Epithelial cell of esophagus (primary cell): Measurements from ENCODE around the gene GPSM3.
"Not testable (repeated sequence)": the region's sequence is repeated elsewhere in the genome, so short reads cannot be mapped to it uniquely, and the experiment has no call there.

Experiments used
- DNase-seq: peaks from one replicate; pipeline ENCODE4 v3.0.0; 2010; ENCODE audit warnings: low read depth
- H3K4me3 ChIP-seq: 2 replicates; pipeline ENCODE4 v1.5.1; 2011; ENCODE audit warnings: mild to moderate bottlenecking, low read length, control low read depth
- CTCF ChIP-seq: IDR thresholded peaks from 2 replicates; pipeline ENCODE4 v1.5.1; 2011; ENCODE audit warnings: low read depth, mild to moderate bottlenecking, low read length, control low read depth, inconsistent platforms; ENCODE audit not compliant: insufficient read depth; ENCODE audit errors: missing control alignments

GPSM3 gene

GRCh38 chr6:32215617-32216016 lies 23.2 kb upstream of the GPSM3 start:
- TF ChIP-seq CTCF, result no peak

GRCh38 chr6:32214126-32214525 lies 21.7 kb upstream of the GPSM3 start:
- H3K4me3 ChIP-seq, result no peak overlapping the region
- DNase-seq, result no peak
- no peak for TF ChIP-seq CTCF

More at GRCh38 chr6:32215617-32216016, 23.2 kb upstream of the GPSM3 start:
- no peak overlapping the region for H3K4me3 ChIP-seq
- DNase-seq, result no peak

DNA sequence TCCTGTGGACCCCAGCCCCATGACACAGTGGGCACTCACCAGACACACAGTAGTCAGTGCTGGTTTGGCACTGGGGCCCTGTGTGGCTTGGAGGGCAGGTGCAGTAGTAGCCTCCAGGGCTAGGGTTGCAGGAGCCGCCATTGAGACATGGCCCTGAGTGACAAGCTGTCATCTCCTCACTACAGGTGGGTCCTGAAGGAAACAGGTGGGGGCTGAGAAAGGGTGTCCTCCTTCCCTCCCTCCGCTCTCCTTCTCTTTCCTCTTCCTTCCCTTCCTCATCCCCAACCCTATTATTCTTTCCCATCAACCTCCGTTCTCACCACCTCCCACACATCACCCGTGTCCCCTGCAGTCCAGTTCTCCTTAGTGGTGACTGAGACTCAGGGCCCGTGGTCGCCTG lies 21.2 kb upstream of the GPSM3 start:
- DNase-seq, result no peak
- no peak for TF ChIP-seq CTCF
- H3K4me3 ChIP-seq, result no peak overlapping the region

DNA sequence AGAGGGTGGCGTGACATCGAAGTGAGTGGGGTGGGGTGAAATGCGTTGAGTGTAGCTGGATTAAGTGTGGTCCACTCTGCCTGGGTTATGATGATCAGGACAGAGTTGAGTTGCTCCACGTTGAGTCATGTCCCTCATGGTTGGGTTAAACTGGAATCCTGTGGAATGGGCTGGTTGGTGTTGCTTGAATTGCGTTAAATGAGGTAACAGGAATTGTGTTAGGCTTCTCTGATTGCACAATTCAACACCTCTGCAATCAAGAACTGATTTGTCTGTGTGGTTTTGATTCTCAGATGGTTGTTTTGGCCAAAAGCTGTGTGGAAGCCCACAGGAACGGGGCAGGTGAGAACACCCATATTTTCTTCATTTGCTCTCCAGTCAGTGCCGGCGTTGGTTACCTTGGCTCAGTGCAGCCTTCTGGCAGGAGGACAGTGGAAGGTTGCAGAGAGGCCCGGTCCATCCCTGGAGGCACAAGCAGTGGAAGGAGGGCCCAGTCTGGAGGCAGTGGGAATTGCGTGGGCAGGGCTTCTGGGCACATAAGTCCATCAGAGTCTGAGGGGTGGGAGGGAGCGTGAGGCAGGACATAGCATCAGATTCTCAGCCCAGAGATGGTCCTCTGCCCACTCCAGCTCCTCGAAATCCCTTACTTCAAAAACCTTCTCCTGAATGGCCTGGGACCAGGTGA lies 19.8 kb upstream of the GPSM3 start:
- peak; percentile 41 for DNase-seq
- no peak overlapping the region for H3K4me3 ChIP-seq
- TF ChIP-seq CTCF, result no peak

- DNase-seq, H3K4me3 ChIP-seq: not testable (repeated sequence)
These were observed 19.0 kb upstream of the GPSM3 start for GRCh38 chr6:32211432-32211831.

- no peak for TF ChIP-seq CTCF
- no peak overlapping the region for H3K4me3 ChIP-seq
- no peak for DNase-seq
These were observed 17.8 kb upstream of the GPSM3 start for GRCh38 chr6:32210191-32210601.

GRCh38 chr6:32208996-32209395 lies 16.6 kb upstream of the GPSM3 start:
- H3K4me3 ChIP-seq, result no peak overlapping the region
- no peak for DNase-seq
- TF ChIP-seq CTCF, result no peak

- H3K4me3 ChIP-seq, result no peak overlapping the region
- DNase-seq, result no peak
- TF ChIP-seq CTCF, result no peak
These were observed 11.8 kb upstream of the GPSM3 start for GRCh38 chr6:32204268-32204715.
